Mammary epithelial cell (primary cell): ENCODE data around the gene FAM120B.

ENCODE experiments used
- CTCF ChIP-seq, 2 donors: IDR thresholded peaks in 1 of 2; conservative IDR thresholded peaks in 1 of 2; 2 replicates each; pipeline ENCODE4 v1.5.1; 2011 to 2012; ENCODE audit warnings: inconsistent platforms in 2 of 2, low read length in 2 of 2, mild to moderate bottlenecking in 2 of 2, control low read depth in 1 of 2, low read depth in 1 of 2; ENCODE audit not compliant: insufficient read depth in 1 of 2; ENCODE audit errors: extremely low read depth in 1 of 2
- EZH2 ChIP-seq: IDR thresholded peaks from 2 replicates; pipeline ENCODE4 v1.6.1; 2012; ENCODE audit warnings: low read length, inconsistent platforms, borderline replicate concordance

DNA sequence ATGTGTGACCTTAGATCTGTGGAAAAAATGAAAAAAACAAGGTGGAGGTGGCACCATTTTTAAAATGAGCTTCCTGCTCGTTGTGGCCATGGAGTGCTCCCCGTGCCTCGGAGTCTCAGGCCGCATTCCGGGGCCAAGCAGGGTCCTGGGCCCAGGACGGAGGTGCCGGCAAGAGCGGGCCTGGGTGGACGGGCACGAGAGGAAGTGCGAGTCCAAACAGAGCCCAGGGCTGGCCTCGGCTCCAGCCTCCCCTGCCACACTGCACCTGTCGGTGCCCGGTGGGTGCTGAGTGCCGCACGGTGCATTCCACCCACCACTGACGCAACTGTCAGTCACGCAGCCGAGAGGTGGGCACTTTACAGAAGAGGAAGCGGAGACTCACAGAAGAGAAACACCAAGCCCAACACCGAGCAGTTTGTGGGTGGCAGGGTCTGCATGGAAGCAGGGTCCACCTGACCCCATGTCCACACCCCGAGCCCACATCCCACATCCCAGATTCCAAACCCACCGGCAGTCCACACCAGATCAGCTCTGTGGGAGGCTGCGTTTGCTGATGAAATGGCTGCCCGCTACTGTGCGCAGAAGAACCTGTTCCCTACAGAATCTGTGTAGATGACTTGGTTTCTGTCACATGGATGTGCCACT is 148.9 kb downstream of the FAM120B start:
- no peak for TF ChIP-seq CTCF (conservative IDR thresholded peaks at IDR 0.05 in 1 of 2, IDR thresholded peaks at IDR 0.05 in 1 of 2; ENCODE audit: extremely low read depth in 1 of 2, insufficient read depth in 1 of 2, low read depth in 1 of 2, low read length in 2 of 2)
- no peak for TF ChIP-seq EZH2
